ENCODE data around the gene PTGS1.
"Not testable (repeated sequence)": the region's sequence is repeated elsewhere in the genome, so short reads cannot be mapped to it uniquely, and the experiment has no call there.

The PTGS1 gene

DNA sequence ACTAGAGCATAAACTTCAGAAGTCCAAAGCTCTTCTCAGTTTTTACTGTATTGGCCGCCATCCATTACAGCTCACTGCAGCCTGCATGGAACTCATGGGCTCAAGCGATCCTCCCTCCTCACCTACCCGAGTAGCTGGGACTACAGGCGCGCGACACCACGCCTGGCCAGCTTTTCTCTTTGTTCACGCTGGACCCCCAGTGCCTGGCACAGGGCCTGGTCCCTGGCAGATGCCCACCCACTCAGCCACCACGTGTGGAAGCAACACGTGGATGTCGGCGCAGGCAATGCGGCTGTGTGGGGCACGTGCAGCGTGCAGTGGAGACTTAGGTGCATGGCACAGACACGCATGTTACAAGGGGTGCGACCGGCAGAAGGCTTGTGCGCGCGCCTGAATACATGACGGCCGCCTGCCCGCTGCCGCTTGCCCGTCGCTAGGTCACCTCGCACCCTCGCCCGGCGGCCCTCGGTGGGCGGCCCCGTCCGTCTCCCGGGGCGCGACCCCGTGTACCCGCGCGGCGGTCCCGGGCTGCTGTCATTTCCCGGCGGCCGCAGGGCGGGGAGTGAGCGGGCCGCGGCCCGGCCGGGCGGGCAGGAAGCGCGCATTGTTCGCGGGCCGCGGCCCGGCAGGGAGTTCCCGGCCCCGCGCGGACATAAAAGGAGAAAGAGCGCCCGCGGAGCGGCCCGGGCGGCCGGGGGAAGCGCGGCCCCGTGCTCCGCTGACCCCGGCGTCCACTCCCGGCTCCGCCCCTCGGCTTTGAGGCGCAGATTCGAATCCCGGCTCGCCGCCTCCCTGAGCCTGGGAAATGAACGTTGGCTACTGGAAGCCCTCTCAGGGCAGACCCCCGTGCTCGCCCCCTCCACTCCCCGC is 24.1 kb upstream of the PTGS1 start:
- peak overlapping the region; percentile 57 for H3K4me3 ChIP-seq (ENCODE audit: low read depth, low read length)

DNA sequence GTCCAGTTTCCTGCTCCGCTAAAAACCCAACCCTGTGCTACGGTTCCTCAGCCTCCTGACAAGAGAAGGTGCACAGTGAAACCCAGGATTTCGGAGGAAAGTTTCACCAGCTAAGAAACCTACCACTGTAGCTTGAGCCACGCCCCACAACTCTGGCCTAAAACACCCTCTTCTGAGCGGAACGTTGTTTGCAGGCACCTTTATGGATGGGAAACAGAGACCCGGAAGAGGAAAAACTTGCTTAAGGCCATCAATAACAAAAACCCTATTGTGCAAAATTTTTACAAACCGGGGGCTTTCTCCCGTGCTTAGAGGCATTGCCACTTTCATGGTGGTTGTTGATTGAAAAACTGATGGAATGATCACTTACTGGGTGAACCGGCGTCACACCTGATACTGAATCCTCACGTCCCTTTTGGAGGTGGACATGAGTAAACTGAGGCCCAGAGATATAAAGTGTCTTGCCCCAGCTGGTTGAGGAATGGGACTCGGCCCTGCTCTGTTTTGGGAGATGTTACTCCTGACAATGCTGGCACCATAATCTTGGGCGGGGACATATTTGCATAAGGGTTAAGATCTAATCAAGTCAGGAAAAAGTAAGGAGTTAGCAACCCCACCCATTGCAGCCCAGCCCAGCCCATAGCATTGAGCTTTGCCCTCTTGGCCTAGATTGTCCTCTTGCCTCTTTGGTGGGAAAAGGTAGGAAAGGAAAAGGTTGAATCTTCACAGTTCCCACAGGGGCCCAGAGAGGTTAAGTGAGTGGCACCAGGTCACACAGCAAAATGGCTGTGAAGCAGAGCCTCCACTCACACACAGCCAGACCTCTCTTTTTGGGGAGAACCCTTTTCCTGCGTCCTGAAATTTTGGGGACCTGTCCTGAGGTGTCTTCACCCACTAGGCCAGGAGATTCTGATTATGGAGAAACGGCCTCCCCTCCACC is 23.2 kb upstream of the PTGS1 start:
- H3K4me3 ChIP-seq (ENCODE audit: low read depth, low read length): peak overlapping the region; percentile 57

DNA sequence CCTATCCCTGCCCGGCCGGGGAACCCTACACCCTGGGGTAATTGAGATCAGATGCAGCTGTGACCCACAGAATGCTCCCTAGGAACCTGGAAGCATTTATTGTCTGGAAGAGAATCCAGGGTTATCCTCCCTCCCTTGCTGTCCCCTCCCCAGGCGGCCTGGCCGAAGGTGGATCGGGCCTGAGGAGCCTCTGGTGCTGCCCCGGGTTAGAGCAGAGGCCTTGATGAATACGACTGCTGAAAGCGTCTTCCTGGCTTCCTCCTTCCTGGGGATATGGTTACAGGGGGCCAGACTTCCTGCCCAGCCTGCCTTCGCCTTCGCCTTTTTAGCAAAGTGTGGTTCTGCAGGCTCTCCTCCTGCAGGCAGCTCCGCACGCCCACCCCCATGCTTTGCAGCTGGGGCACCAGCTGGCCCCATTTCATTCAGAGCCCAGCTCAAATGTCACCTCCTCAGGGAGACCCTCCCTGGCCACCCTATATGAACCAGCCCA is 22.5 kb upstream of the PTGS1 start:
- no peak overlapping the region for H3K4me3 ChIP-seq (ENCODE audit: low read depth, low read length)

DNA sequence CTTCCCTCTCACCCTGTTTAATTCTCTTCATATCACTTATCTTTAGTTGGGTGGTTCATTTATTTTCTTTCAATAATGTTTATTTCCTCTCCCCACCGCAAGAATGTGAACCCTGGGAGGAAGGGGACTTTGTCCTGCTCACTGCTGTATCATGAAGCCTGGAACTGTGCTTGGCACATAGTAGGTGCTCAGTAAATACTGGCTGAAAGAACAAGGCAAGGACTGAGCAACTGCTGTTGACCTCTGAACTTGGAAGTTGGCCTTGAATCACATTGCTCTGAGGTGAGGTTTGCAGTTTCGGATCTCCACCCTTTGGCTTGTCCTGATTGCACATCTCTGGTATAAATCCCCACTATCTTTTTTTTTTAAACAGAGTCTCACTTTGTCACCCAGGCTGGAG is 22.0 kb upstream of the PTGS1 start:
- H3K4me3 ChIP-seq (ENCODE audit: low read depth, low read length): no peak overlapping the region

DNA sequence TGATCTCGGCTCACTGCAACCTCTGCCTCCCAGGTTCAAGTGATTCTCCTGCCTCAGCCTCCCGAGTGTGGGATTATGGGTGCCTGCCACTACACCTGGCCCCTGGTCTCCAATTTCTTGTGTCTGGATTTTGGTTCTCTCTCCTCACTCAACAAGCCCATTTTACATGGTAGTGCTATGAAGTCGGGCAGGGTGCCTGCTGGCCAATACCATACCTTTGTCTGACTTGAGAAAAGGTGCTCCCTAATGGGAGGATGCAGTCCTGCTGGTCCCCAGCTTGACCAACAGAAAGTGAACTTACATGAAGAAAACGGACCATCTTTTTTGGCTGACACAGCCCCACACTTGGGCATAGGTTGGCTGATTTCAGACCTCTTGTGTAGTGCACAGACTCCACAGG is 21.6 kb upstream of the PTGS1 start:
- H3K4me3 ChIP-seq (ENCODE audit: low read depth, low read length): no peak overlapping the region

DNA sequence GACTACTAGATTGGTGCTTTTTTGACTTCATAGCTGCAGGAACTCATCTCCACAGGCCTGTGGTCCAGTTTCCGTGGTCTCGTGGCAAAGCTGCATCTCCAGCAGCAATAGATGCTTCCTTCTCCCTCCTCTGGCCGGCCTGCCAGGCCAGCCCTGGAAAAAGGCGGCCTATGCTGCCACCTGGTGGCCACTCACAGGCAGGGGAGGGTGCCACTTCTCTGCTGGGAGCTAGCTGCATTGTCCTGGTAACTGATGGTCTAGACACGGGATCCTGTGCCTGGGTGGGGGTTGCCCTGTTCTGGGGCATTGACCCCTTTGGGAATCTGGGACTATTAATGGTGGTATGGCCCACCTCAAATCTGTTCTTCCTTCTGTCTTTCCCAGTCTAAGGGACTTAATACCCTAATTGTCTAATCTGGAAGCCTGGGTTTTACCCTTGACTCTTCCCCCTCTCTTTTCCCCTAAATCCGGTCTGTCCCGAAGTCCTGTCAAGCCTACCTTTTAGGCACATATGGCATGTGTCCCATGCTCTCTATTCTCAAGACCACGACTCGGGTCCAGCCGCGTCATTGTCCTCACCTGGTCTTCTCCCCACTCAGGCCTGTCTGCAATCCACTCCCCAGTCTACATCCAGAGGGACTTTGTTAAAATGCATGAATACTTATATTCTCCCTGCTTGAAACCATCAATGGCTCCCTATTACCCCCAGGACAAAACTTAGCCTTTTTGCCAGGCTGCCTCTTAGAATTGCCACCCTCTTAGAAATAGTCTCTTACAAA is 20.1 kb upstream of the PTGS1 start:
- no peak overlapping the region for H3K4me3 ChIP-seq (ENCODE audit: low read depth, low read length)

DNA sequence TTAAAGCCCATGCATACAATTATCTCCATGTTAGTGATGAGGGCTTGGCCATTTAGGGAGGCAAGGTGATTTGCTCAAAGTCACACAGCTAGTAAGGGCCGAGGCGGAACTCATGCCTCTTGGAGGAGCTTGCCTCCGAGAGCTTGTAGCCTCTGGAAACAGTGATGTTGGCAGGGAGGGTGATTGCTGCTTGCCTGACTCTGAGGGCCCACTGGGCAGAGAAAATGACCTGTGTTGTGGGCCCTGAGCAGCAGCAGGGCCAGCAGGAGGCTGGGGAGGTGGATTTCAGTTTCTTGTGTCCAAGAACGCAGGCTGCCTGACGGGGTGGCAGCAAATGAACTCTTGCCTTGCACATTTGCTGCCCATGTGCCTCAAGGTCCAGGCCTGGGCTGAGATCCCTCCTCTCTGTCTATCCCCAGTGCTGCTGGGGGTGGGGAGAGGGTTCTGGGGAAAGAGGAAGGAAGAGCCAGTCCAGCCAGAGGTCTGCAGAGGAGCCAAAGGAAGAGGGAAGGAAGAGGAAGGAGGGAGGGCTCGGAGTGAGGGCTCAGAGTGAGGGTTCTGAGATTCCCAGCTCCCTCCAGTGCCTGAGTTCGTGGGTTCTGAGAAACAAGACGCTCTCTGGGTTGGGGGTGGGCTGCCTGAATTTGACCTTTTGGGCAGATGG is 16.2 kb upstream of the PTGS1 start:
- H3K4me3 ChIP-seq (ENCODE audit: low read depth, low read length): no peak overlapping the region

DNA sequence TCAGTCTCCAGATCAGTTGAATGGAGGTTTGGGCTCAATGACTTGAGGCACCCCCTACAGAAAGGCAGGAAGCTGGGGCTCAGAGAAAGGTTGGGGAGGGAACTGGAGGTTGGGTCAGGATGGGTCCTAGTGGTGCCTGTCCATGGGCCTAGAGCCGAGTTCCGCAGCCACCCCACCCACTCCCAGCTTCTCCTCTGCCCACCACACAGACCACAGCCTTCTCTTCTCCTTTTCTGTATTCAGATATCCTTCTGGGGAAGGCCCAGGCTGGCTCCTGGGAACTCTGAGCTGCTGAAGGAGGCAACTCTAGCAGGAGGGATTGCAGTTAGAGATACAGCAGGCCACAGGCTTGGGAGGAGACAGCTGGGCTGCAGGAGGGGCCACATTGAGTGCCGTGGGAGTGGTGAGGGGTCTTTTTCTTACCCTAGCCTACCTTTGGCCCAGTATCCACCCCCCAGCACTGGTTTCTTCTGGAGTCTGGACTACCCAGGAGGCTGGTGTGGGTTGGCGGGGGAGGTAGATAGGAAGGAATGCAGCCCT is 15.4 kb upstream of the PTGS1 start:
- H3K4me3 ChIP-seq (ENCODE audit: low read depth, low read length): no peak overlapping the region

DNA sequence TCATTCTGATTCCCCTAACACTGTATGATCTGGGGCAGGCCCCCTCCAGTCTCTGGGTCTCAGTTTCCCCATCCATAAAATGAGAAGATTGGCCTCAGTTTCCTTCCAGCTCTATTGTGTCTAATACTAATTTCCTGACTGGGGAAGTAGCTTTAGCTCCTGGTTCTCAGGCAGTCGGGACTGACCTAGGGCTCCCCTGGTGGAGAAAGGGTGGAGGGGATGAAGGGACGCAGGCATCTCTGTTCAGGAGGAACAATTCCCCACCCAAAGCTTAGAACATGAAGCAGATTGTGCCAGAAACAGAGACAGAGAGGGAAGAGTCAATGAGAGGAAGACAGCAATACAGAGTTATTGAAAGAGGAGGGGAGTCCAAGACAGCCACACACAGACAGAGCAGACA is 14.2 kb upstream of the PTGS1 start:
- no peak overlapping the region for H3K4me3 ChIP-seq (ENCODE audit: low read depth, low read length)

DNA sequence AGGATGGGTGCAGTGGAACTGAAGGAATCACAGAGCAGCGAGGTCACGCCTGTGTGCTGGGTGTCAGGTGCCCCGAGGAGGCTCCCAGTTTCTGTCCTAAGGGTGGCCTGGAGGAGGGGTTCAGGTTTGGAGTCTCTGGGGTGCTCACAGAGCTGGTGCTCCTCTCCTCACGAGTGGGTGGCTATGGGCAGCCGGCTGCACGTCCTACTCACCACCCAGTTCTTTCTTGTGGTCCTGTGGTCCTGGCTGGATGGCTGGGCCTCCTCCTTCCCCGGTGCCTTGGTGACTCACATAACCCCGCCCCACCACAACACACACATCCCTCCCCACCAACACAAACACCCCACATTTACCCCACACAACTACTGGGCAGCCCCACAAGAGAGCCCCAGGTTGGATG is 9.9 kb upstream of the PTGS1 start:
- no peak overlapping the region for H3K4me3 ChIP-seq (ENCODE audit: low read depth, low read length)

DNA sequence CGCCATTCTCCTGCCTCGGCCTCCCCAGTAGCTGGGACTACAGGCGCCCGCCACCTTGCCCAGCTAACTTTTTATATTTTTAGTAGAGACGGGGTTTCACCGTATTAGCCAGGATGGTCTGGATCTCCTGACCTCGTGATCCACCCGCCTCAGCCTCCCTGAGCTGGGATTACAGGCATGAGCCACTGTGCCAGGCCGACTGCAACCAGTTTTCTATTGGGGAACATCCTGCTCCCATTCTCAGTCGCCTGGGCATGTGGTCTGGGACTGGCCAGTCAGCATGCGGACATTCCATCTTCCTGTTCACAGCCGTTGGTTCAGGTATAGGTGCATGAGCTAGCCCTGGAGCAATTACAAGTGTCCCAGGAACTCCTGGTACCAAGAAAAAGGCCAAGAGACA is 7.7 kb upstream of the PTGS1 start:
- H3K4me3 ChIP-seq (ENCODE audit: low read depth, low read length): not testable (repeated sequence)

DNA sequence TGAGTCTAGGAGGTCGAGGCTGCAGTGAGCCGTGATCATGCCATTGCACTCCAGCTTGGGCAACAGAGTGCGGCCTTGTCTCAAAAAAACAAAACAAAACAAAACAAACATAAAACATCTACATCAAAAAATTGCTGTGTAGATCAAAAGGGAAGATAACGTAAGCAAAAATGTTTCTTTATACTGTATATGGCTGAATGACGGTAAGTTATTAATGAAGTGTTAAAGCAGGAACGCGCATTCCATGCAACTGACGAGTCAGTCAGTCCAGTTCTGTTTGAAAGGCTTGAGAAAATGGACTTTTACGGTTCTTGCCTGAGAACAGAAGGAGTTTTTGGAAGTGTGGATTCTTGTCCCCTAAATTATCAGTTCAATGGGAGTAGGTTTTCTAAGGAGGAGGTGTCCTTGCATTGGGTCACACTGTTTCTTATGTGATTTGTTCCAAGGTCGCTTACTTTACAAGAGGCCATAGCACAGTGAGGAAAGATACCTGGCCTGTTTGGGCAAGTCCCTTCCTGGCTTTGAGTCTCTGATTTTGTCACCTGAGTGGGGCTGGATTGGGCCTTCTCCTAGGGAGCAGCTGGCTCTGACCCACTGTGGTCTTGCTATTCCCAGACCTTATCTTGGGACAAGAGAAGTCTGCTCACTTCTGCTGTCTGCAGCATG is 6.6 kb upstream of the PTGS1 start:
- no peak overlapping the region for H3K4me3 ChIP-seq (ENCODE audit: low read depth, low read length)

DNA sequence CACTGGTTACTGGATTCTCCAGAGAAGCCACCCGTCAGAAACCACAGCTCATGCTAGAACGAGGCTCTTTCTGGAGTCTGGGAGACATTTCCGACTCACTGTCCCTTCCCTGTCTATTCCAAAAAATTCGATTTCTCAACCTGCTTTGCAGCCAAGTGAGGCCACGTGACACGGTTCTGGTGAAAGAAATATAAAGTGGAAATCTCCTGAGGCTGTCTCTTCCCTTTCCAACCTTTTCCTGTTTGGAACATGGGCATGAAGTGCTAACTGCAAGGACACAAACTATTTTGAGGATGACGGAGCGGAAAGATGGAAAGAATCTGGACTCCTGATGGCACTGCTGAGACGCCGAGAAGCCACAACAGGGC is 6.1 kb upstream of the PTGS1 start:
- H3K4me3 ChIP-seq (ENCODE audit: low read depth, low read length): no peak overlapping the region

DNA sequence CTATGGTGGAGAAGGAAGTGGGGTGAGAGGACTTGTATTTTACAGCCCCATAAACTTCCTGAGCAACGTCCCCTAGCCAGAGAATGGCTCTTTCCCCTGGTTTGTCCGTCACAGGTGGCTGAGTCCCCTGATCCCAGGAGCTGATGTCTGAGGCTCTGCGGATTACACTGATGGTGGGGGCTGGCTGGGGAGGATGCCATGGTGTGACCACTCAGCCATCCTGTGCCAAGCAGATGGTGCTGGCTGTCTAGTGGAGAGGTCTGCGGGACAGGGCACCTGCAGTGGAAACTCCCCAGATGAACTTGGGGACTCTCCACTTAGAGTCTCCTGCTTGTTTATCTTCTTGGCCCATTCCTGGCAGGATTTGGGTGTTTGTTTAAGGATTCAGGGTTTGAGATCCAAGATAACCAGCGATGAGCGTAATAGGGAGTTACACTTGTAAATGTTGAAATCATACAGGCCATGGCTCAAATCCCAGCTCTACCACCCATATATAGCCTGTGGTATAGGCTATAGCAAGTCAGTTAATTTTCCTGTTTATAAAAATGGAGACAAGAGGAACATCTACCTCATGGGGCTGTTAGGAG is 4.7 kb upstream of the PTGS1 start:
- H3K4me3 ChIP-seq (ENCODE audit: low read depth, low read length): no peak overlapping the region

DNA sequence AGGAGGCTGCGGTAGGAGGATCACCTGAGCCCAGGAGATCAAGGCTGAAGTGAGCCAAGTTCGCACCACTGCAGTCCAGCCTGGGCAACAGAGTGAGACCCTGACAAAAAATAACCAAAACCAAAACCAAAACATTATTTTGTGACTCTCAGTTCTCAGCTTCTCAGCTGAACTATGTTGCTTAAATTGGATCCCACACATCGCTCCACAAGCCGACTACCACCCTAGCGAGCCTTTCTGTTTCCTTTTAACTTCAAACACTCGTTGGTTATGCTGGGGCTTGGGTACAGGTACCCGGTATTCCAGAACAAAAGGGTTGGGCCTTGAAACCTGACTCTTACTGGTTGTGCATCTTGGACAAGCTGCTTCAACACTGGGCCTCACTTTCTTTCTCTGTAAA is 3.8 kb upstream of the PTGS1 start:
- no peak overlapping the region for H3K4me3 ChIP-seq (ENCODE audit: low read depth, low read length)

DNA sequence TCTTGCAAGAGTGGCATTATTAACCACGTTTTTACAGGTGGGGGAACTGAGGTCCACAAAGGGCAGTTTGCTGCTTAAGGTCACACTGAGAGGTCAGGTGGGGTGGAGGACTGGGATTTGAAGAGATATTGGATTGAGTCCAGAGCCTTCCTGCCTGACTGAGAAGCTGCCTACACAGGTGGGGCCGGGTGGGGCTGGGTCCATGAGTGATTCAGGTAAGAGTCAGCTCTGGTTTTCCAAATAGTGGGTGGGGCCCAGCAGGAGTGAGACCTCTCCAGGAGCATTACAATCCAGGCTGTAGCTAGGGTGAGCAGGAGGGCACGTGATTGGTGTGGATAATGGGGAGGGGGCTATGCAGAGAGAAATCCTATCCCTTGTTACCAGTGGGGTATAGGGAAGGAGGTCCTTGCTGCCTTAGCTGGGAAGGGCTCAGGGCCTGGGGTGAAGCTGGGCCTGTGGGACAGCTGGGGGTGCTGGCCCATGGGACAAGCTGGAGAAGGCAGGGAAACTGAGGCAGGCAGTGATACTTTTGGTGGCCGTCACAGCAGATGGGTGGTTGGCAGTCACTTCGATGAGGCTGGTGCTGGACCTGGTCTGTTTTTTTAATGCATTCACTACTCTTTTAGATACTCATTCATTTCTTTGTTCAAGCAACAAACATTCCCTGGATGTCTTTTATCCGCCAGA is 2.9 kb upstream of the PTGS1 start:
- no peak overlapping the region for H3K4me3 ChIP-seq (ENCODE audit: low read depth, low read length)

DNA sequence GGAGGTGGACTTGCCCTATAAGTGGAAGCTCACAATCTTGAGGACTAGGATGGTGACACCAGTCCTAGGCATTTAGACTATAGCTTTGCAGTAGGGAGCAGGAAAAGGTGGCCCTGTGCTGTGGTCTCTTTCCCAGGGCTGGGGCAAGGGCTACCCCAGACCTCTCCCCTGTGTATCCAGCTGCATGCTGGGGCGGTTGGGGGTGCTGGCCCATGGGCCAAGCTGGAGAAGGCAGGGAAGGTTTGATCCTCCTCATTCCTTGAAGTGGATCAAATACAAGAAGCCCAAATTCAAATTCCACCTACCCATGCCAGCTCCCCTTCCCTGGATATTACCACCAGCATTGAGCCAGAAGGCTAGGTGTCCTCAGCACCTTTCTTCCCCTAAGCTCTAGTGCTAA is 2.2 kb upstream of the PTGS1 start:
- no peak overlapping the region for H3K4me3 ChIP-seq (ENCODE audit: low read depth, low read length)

DNA sequence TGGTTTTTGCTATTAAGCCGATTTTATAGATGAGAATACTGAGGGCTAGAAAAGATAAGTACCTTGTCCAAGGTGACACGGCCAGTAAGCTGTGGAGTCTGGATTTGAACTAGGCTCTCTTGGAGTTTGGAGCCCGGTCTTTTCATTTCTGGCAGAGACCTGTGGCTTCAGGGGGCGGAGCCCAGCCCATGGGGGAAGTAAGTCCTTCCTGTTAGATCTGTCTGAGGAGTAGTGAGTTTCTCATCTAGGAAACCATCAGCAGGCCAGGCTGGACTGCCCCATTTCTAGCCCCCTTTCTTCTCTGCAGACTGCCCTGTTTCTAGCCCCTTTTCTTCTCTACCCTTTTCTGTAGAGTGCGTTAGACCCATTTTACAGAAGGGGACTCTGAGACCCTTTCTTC is 521 bp upstream of the PTGS1 start:
- H3K4me3 ChIP-seq (ENCODE audit: low read depth, low read length): peak overlapping the region; percentile 25

DNA sequence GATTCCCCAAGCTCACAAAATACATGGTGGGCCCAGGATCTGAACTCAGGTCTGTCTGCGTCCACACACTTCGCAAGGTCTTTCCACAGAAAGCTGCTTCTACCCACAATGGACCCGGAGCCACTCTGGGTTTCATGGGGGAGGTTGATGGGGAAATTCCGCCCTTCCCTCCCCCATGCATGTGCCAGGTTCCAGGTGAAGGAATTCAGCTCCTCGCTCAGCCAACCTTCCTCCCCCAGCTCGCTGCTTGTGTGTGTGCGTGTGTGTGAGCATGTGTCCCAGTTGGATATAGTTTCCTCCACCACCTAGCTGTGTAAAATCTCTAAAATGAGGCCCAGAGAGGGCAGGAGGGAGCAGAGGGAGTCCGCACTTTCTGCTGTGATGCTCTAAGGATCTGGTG is 1.0 kb downstream of the PTGS1 start:
- H3K4me3 ChIP-seq (ENCODE audit: low read depth, low read length): no peak overlapping the region
